HL-60 (cell line): ENCODE measurements around the gene ADAMTSL5.

ENCODE experiments used
- DNase-seq, 2 experiments: peaks; one replicate each; pipeline ENCODE4 v3.0.0-alpha.2; 2010 to 2020; ENCODE audit warnings: low read depth in 1 of 2, low spot score in 1 of 2
- H3K27ac ChIP-seq: fragments of 250-450 bp; sonication (Bioruptor Pico); replicated peaks from 2 replicates; pipeline ENCODE4 v1.5.1; 2020; ENCODE audit warnings: mild to moderate bottlenecking, moderate library complexity
- H3K27me3 ChIP-seq: fragments of 250-450 bp; sonication (Bioruptor Pico); 2 replicates; pipeline ENCODE4 v1.5.1; 2021; ENCODE audit warnings: mild to moderate bottlenecking, moderate library complexity; ENCODE audit not compliant: insufficient read depth, poor library complexity, severe bottlenecking
- H3K4me3 ChIP-seq: replicated peaks from 2 replicates; pipeline ENCODE4 v1.5.1; 2011; ENCODE audit warnings: mild to moderate bottlenecking, control low read depth, low read length; ENCODE audit not compliant: insufficient read depth
- CTCF ChIP-seq: IDR thresholded peaks from one replicate; pipeline ENCODE4 v1.5.1; 2011; ENCODE audit warnings: low read length, control low read depth, inconsistent platforms; ENCODE audit not compliant: insufficient read depth
- GABPA ChIP-seq: IDR thresholded peaks from 2 replicates; pipeline ENCODE4 v1.6.1; 2012; ENCODE audit warnings: low read depth
- POLR2AphosphoS5 ChIP-seq: IDR thresholded peaks from 2 replicates; pipeline ENCODE4 v1.6.1; 2012; ENCODE audit warnings: low read depth
- REST ChIP-seq: IDR thresholded peaks from 2 replicates; pipeline ENCODE4 v1.6.1; 2012; ENCODE audit warnings: low read depth; ENCODE audit not compliant: insufficient replicate concordance
- SPI1 ChIP-seq: IDR thresholded peaks from 2 replicates; pipeline ENCODE4 v1.6.1; 2012; ENCODE audit warnings: low read depth, mild to moderate bottlenecking, borderline replicate concordance

Gene ADAMTSL5

GRCh38 chr19:1529430-1529816 lies 16.6 kb upstream of the ADAMTSL5 start:
- Histone ChIP-seq H3K27ac (no peak overlapping the region), H3K27me3 (peaks cover 6% of the 10 kb centered on the region), H3K4me3 (no peak overlapping the region)
- DNase-seq = no peak
- TF ChIP-seq GABPA (no peak), CTCF (no peak), REST (no peak), SPI1 (no peak), POLR2AphosphoS5 (no peak)

DNA sequence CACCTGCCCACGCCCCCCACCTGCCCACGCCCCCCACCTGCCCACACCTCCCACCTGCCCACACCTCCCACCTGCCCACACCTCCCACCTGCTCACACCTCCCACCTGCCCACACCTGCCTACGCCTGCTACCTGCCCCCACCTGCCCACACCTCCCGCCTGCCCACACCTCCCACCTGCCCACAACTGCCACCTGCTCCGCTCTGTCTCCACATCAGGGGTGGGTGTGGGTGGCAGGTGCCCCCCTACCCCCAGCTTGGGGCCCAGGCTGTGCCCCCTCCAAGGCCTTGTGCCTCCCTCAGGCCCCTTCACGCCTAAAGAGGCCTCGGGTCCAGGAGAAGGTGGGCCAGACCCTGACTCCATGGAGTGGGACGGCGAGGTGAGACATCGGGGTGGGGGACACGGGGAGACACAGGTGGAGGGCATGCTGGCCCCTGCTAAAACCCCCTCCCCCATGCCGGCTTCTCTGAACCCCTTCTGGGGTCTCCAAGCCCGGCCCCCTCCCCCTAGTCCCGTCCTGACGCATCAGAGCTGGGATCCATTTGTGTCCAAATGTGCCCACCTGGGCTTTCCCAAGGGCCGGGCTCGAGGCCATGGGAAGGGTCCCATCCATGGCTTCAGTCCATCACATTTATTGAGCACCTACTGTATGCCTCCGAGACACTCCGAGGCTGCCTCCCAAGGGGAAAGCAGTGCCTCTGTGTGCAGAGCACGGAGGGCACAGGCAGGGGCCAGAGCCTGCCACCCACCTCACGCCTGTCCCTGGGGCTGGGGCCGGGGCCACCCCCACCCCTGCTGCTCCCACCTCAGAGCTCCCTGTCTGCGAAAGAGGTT lies 16.0 kb upstream of the ADAMTSL5 start:
- no peak for DNase-seq
- H3K4me3 ChIP-seq = no peak overlapping the region
- no peak overlapping the region for H3K27ac ChIP-seq
- H3K27me3 ChIP-seq = peaks cover 8% of the 10 kb centered on the region
- TF ChIP-seq REST (no peak), GABPA (no peak), SPI1 (no peak), CTCF (no peak), POLR2AphosphoS5 (no peak)

GRCh38 chr19:1527650-1528309 lies 15.0 kb upstream of the ADAMTSL5 start:
- Histone ChIP-seq H3K27ac (no peak overlapping the region), H3K4me3 (no peak overlapping the region), H3K27me3 (peaks cover 17% of the 10 kb centered on the region)
- no peak for TF ChIP-seq GABPA
- TF ChIP-seq REST = no peak
- TF ChIP-seq CTCF = no peak
- no peak for TF ChIP-seq POLR2AphosphoS5
- TF ChIP-seq SPI1 = no peak
- no peak for DNase-seq
